Measurements from ENCODE around the gene CHIC2.

DNA sequence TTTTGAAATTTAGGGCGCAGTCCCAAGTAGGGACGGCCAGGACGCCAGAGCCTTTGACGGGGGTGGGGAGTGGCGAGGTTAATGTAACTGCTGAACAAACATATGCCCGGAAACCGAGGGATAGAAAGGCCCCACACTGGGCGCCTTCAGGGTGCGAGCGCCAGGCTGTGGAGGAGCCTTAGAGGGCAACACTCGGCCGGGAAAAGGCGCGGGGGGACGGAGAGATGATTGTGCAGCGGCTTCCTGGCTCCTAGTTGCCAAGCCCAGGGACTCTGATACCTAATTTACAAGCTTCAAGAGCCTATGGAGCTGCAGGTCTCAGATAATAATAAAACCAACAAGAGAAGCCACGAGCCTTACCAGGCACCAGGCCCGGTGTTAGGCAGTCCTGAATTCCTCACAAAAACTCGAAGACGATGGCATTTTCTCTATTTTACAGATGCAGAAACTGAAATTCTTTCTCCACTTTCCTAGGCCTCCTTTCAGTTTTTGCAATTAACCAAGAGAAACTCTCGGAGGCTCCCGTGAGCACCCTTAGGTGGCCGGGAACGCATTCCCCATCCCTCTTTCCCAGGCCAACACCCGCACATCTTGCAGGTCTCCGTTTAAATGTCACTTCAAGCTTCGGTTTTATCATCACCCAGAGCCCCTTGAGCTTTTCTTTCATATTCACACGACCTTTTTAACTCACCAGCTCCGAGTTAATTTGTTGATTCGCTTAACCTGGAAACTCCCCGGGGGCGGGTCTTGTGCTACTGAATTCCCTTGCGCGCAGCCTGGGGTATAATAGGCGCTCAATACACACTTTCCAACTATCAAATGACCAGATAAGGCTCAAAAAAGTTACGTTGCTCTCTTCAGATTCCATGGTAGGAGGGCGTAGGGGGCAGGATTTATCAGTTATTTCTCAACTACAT lies 29.2 kb upstream of the CHIC2 start:
- TF ChIP-seq POLR2A (IDR thresholded peaks at IDR 0.05): no peak
- TF ChIP-seq, protein P1, sequence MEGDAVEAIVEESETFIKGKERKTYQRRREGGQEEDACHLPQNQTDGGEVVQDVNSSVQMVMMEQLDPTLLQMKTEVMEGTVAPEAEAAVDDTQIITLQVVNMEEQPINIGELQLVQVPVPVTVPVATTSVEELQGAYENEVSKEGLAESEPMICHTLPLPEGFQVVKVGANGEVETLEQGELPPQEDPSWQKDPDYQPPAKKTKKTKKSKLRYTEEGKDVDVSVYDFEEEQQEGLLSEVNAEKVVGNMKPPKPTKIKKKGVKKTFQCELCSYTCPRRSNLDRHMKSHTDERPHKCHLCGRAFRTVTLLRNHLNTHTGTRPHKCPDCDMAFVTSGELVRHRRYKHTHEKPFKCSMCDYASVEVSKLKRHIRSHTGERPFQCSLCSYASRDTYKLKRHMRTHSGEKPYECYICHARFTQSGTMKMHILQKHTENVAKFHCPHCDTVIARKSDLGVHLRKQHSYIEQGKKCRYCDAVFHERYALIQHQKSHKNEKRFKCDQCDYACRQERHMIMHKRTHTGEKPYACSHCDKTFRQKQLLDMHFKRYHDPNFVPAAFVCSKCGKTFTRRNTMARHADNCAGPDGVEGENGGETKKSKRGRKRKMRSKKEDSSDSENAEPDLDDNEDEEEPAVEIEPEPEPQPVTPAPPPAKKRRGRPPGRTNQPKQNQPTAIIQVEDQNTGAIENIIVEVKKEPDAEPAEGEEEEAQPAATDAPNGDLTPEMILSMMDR (IDR thresholded peaks at IDR 0.05): no peak
- no peak for TF ChIP-seq EP300 (IDR thresholded peaks at IDR 0.05)
